ENCODE measurements around the gene SPNS1. TPM values are rescaled to one million over a fixed set of nuclear protein-coding genes. Genes with fewer than 3 reads are reported as not detected.

The SPNS1 gene
- total and polyA plus RNA-seq, 2 donors (not counting 1 experiment from before 2014, with no cell fraction given) = 36.4 to 47.6 TPM

DNA sequence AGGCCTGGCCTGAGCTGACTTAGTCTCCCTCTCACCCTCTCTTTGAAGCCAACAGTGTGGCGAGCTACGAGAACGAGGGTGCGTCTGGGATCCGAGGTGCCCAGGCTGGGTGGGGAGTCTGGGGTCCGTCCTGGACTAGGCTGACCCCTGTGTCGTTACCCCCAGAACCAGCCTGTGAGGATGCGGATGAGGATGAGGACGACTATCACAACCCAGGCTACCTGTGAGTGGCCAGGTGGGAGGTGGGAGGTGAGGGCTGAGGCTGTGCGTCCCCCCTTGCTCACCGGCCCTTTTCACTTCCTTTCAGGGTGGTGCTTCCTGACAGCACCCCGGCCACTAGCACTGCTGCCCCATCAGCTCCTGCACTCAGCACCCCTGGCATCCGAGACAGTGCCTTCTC, 11.9 kb downstream of the SPNS1 start:
- no peak overlapping the region for H3K4me3 Mint-ChIP-seq
- CTCF ChIA-PET = interaction anchor here (1.6 kb wide), 1 partner anchor 9 kb away, joined by 15 read pairs; no protein-coding TSS in a partner anchor
- no peak overlapping the region for H3K27ac Mint-ChIP-seq

DNA sequence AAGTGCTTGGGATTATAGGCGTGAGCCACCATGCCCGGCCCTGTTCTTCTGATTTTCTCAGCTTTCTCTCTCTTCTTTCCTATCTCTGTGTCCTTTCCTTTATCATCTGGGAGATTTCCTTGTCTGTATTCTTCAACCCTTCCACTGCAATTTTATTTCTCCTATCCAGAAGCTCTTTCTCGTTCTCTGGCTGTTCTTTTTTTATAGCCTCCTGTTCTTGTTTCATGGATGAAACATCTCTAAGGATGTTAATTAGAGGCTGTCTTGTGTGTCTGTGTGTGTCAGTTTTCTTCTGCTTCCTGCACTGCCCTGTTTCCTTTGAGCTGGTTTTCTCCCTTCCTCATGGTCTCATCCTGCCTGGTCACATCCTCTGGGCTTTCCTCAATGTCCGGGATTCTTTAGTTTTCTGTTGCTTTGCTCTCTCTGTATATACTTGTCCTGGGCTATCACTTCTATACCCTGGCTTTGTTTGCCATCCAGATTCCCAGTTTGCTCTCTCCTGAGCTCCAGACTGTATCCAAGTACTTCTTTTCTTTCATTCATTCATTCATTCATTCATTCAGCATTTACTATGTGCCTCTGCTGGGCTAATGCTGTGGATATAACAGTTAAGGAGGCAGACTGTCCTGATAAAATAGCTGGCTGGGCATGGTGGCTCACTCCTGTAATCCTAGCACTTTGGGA, 12.7 kb downstream of the SPNS1 start:
- Histone ChIP-seq H2AFZ (ENCODE audit: insufficient read depth, low read depth, low read length, poor library complexity, severe bottlenecking) (no peak overlapping the region), H3K36me3 (replicated peaks in 1 of 2; ENCODE audit: control extremely low read depth in 1 of 2, control insufficient read depth in 1 of 2, extremely low read depth in 1 of 2, insufficient read depth in 2 of 2, low read length in 1 of 2) (peaks cover 0 to 38% of the 10 kb centered on the region in 2 experiments), H4K20me1 (ENCODE audit: control insufficient read depth, insufficient read depth, low read length, poor library complexity, severe bottlenecking) (peaks cover 30% of the 10 kb centered on the region), H3K27ac (ENCODE audit: low read length in 2 of 2) (no peak overlapping the region), H3K4me2 (replicated peaks; ENCODE audit: low read depth, low read length, poor library complexity, severe bottlenecking) (no peak overlapping the region), H3K79me2 (ENCODE audit: control insufficient read depth, insufficient read depth, low read length) (peaks cover 3% of the 10 kb centered on the region), H3K27me3 (replicated peaks in 1 of 4; ENCODE audit: control extremely low read depth in 1 of 4, control insufficient read depth in 3 of 4, insufficient read depth in 4 of 4, low read length in 3 of 4) (peaks cover 0 to 13% (median 0%) of the 10 kb centered on the region in 4 experiments), H3K4me3 (ENCODE audit: control extremely low read depth in 1 of 5, extremely low read depth in 1 of 5, insufficient read depth in 1 of 5, low read depth in 2 of 5, low read length in 4 of 5) (no peak overlapping the region), H3K9me3 (ENCODE audit: control extremely low read depth in 1 of 3, control insufficient read depth in 2 of 3, insufficient read depth in 1 of 3, low read length in 2 of 3) (peaks cover 0 to 18% (median 8%) of the 10 kb centered on the region in 3 donors), H3K4me1 (ENCODE audit: control insufficient read depth in 2 of 2, insufficient read depth in 2 of 2, low read length in 2 of 2) (peaks cover 16 to 22% of the 10 kb centered on the region in 2 donors), H3K9ac (ENCODE audit: low read length) (no peak overlapping the region)
- Mint-ChIP-seq H3K27me3 (peaks cover 3% of the 10 kb centered on the region), H3K4me3 (no peak overlapping the region), H3K27ac (no peak overlapping the region), H3K4me1 (peaks cover 13% of the 10 kb centered on the region), H3K9me3 (ENCODE audit: insufficient read depth) (peaks cover 6% of the 10 kb centered on the region)
- CTCF ChIA-PET = interaction anchor here (1.6 kb wide), 1 partner anchor 10 kb away, joined by 15 read pairs; no protein-coding TSS in a partner anchor
- DNase-seq (no peak), ATAC-seq (ENCODE audit: low read depth) (no peak)
- no peak for TF ChIP-seq EZH2 (IDR thresholded peaks at IDR 0.05; ENCODE audit: borderline replicate concordance, insufficient read depth, low read depth, low read length, poor library complexity, severe bottlenecking)
- TF ChIP-seq, protein P1, sequence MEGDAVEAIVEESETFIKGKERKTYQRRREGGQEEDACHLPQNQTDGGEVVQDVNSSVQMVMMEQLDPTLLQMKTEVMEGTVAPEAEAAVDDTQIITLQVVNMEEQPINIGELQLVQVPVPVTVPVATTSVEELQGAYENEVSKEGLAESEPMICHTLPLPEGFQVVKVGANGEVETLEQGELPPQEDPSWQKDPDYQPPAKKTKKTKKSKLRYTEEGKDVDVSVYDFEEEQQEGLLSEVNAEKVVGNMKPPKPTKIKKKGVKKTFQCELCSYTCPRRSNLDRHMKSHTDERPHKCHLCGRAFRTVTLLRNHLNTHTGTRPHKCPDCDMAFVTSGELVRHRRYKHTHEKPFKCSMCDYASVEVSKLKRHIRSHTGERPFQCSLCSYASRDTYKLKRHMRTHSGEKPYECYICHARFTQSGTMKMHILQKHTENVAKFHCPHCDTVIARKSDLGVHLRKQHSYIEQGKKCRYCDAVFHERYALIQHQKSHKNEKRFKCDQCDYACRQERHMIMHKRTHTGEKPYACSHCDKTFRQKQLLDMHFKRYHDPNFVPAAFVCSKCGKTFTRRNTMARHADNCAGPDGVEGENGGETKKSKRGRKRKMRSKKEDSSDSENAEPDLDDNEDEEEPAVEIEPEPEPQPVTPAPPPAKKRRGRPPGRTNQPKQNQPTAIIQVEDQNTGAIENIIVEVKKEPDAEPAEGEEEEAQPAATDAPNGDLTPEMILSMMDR (IDR thresholded peaks at IDR 0.05) = no peak
- WGBS (ENCODE audit: insufficient coverage) = 97% methylated on average over 3 of the region's 4 CpGs
- intact Hi-C loops (cut with micrococcal nuclease) = no loop called here
- POLR2A ChIA-PET = interaction anchor here (0.6 kb wide), 1 partner anchor 148 kb away, joined by 6 read pairs; no protein-coding TSS in a partner anchor

More for the DNA sequence above, 11.9 kb downstream of the SPNS1 start:
- no peak overlapping the region for H3K4me3 ChIP-seq (ENCODE audit: control extremely low read depth in 1 of 5, extremely low read depth in 1 of 5, insufficient read depth in 1 of 5, low read depth in 2 of 5, low read length in 4 of 5)
- peaks cover 0 to 13% (median 0%) of the 10 kb centered on the region in 4 experiments for H3K27me3 ChIP-seq (replicated peaks in 1 of 4; ENCODE audit: control extremely low read depth in 1 of 4, control insufficient read depth in 3 of 4, insufficient read depth in 4 of 4, low read length in 3 of 4)
- POLR2A ChIA-PET = no interaction called here
- peaks cover 16 to 22% of the 10 kb centered on the region in 2 donors for H3K4me1 ChIP-seq (ENCODE audit: control insufficient read depth in 2 of 2, insufficient read depth in 2 of 2, low read length in 2 of 2)
- Mint-ChIP-seq H3K4me1 (peaks cover 13% of the 10 kb centered on the region), H3K9me3 (ENCODE audit: insufficient read depth) (peaks cover 6% of the 10 kb centered on the region), H3K27me3 (peaks cover 3% of the 10 kb centered on the region)
- intact Hi-C loops (cut with micrococcal nuclease) = no loop called here
- DNase-seq (no peak), ATAC-seq (ENCODE audit: low read depth) (no peak)
- peaks cover 3% of the 10 kb centered on the region for H3K79me2 ChIP-seq (ENCODE audit: control insufficient read depth, insufficient read depth, low read length)
- H3K9me3 ChIP-seq (ENCODE audit: control extremely low read depth in 1 of 3, control insufficient read depth in 2 of 3, insufficient read depth in 1 of 3, low read length in 2 of 3) = peaks cover 0 to 27% (median 11%) of the 10 kb centered on the region in 3 donors
- H3K4me2 ChIP-seq (replicated peaks; ENCODE audit: low read depth, low read length, poor library complexity, severe bottlenecking) = no peak overlapping the region
- WGBS (ENCODE audit: insufficient coverage) = 97% methylated on average over 5 of the region's 13 CpGs
- peaks cover 0 to 46% of the 10 kb centered on the region in 2 experiments for H3K36me3 ChIP-seq (replicated peaks in 1 of 2; ENCODE audit: control extremely low read depth in 1 of 2, control insufficient read depth in 1 of 2, extremely low read depth in 1 of 2, insufficient read depth in 2 of 2, low read length in 1 of 2)
- no peak overlapping the region for H3K27ac ChIP-seq (ENCODE audit: low read length in 2 of 2)
- TF ChIP-seq, protein P1 (IDR thresholded peaks at IDR 0.05) = no peak
- TF ChIP-seq EZH2 (IDR thresholded peaks at IDR 0.05; ENCODE audit: borderline replicate concordance, insufficient read depth, low read depth, low read length, poor library complexity, severe bottlenecking) = no peak
- peaks cover 30% of the 10 kb centered on the region for H4K20me1 ChIP-seq (ENCODE audit: control insufficient read depth, insufficient read depth, low read length, poor library complexity, severe bottlenecking)
- no peak overlapping the region for H3K9ac ChIP-seq (ENCODE audit: low read length)
- H2AFZ ChIP-seq (ENCODE audit: insufficient read depth, low read depth, low read length, poor library complexity, severe bottlenecking) = no peak overlapping the region
